Stimulated activated CD8-positive, alpha-beta memory T cell treated with anti-CD3 and anti-CD28 coated beads, Interleukin-12 subunit alpha, Interleukin-12 subunit beta, amount 100 ng/mL, for 1 hour (primary cell): Measurements from ENCODE around the gene SPPL2B.

Source experiments
- DNase-seq: peaks from one replicate; pipeline ENCODE4 v3.0.0-alpha.2; 2020; ENCODE audit warnings: low read depth

SPPL2B gene

DNA sequence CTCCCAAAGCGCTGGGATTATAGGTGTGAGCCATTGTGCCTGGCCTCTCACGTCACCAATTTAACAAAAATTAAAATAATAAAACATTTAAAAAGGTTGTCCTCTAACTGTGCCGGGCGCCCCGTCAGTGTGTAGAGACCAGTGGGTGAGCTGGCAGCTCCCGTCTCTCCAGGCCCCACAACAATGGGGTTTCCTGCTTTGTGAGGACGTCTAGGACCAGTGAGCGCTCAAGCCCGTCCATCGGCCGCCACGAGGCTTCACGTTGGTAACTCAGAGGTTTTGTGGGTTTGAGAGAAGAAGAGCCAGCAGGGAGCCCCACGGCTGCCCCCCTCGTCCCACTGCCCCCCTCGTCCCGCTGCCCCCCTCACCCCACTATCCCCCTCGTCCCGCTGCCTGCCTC is 4.8 kb upstream of the SPPL2B start:
- no peak for DNase-seq

GRCh38 chr19:2324220-2324948 is 4.1 kb upstream of the SPPL2B start:
- DNase-seq, result no peak

DNA sequence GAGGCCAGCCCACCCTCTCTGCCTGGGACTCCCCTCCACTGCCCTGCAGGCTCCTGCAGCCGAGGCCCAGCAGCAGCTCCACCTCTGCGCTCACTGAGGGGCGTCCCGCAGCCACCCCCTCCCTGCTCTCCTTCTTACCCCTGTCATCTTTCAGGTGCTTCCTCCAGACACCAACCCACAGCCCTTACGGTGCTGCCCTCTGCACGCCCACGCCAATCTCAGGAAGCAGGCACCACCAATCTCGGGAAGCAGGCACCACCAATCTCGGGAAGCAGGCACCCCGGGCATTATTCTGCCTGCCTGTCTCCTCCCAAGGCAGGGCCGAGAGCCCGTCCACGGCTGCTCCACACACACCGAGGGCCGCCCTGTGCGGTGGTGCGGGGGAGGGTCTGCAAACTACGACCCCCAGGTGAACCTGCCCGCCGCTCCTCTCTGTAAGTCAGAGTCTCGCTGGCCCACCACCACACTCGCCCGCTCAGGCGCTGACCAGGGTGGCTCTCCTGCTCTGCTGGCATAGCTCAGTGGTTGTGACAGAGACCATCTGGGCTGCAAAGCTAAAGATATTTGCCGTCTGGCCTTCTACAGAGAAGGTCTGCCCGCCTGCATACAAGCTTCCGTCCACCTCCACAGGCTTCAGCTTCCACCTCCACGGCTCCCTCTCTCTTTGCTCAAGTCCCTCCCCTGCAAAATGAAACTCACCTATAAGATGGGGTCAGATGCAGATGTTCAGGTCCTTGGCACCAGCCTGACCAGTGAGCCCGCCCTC is 3.0 kb upstream of the SPPL2B start:
- DNase-seq, result no peak

DNA sequence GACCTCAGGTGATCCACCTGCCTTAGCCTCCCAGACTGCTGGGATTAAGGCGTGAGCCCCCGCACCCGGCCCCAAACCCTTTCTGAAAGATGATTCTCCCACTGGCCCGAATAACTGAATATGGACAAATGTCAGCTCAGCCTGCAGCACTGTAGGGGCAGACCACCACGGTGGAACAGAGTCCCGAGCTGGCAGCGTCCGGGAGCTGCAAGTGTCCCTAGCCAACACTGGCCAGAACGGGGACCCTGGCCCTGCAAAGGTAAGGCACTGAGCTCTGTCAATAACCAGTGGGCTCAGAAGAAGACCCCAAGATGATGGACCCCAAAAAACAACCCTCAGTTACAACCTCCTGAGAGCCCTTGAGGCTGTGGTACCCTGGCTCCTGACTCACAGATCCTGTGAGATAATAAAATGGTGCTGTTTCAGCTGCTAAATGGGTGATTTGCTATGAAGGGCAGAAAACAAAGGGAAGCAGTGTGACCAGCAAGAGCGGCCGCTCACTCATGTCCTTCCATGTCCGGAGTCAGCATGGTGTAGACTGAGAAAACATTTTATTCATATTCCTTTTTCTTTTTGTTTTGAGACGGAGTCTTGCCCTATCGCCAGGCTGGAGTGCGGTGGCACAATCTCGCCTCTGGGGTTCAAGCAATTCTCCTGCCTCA is 1.7 kb upstream of the SPPL2B start:
- DNase-seq, result no peak

GRCh38 chr19:2327773-2328400 is 597 bp upstream of the SPPL2B start:
- no peak for DNase-seq

- no peak for DNase-seq
Observed at GRCh38 chr19:2329149-2329478, 630 bp downstream of the SPPL2B start.

GRCh38 chr19:2329501-2329916 is 1.0 kb downstream of the SPPL2B start:
- no peak for DNase-seq

DNA sequence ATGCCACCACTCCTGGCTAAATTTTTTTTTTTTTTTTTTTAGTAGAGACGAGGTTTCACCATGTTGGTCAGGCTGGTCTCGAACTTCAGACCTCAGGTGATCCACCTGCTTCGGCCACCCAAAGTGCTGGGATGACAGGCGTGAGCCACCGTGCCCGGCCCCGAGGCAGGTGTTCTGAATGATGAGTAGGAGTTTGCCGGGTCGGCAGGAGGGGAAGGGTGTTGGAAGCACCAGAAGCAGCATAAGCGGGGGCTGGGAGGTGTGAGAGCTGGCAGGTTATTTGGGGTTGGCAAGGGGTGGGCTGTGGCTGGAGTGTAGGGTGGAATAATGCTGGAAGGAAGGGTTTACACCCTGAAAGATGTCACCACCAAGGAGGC is 1.8 kb downstream of the SPPL2B start:
- DNase-seq, result no peak

- no peak for DNase-seq
Observed at GRCh38 chr19:2330632-2331284, 2.3 kb downstream of the SPPL2B start.

DNA sequence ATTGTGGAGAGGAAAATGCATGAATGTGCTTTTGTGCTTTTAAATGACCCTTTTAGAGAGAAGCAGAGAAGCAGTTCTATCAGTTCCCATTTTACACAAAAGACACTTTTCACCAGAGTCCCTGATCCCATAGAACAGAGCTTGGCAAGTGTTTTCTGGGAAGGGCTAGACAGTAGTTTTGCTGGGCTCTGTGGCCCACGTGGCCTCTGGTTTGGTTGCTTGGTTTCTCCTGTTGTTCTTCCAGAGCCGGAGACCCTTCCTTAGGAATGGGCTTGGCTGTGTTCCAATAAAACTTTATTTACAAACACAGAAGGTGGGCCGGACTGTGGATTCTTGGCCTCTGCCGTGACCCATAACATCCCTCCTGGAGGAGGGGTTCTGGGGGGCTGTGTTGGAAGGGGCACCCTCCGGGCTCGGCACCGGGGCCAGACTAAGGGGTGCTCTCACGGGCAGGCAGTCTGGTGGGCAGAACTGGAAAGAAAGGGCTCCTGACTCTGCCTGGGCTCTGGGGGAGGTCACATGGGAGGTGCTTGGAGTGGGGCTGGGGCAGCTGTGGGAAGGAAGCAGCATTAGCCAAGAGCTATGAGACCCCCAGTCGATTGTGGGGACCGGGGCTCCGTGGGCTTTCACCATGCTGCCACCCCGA is 3.2 kb downstream of the SPPL2B start:
- DNase-seq, result no peak

DNA sequence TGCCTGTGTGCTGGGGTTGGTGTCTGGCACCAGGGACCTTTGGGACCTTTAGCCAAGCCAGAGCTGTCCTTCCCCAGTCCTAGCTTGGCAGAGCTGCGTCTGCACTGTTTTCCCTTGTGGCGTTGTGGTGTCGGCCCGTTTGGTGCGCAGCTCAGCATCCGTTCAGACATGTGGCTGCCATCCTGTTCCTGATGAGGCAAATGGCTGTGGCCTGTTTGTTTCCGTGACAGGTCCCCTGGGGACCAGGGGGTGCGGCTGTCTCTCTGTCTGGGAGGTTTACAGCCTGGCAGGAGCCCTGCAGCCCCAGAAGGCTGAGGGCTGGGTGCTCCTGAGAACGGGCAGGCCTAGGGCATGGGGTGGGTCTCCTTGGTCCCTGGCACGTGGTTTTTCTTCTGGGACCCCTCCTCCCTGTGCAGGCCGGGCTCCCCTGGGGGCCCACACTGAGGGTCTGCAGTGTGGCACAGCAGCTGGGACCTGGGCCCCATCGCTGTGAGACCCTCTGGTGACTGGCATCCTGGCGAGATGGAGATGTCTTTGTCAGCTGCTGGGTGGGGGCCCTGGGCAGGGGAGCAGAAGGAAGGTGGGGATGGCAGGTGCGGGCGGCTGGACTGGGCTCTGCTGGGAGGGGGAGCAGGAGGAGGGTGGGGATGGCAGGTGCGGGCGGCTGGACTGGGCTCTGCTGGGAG is 4.0 kb downstream of the SPPL2B start:
- DNase-seq, result peak; percentile 26

GRCh38 chr19:2333027-2333806 is 4.7 kb downstream of the SPPL2B start:
- no peak for DNase-seq

DNA sequence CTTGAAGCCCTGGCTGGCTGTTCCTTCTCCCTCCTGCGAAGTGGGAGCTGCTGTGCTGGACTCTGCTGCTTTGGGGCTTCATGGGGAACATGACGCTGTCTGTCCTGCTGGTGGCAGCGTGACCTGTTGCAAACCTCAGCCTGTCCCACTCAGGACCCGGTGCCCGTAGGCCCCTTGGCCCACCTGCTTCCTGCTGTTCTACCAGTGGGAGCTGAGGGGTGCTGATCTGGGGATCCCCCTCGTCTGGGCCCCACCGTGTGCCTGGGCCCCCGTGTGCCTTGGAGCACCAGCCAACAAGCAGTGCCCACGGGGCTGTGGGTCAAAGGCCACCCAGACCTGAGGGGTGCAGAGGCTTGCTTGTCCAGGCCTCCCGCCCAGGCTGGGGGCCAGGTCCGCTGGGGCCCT is 5.3 kb downstream of the SPPL2B start:
- DNase-seq, result no peak

DNA sequence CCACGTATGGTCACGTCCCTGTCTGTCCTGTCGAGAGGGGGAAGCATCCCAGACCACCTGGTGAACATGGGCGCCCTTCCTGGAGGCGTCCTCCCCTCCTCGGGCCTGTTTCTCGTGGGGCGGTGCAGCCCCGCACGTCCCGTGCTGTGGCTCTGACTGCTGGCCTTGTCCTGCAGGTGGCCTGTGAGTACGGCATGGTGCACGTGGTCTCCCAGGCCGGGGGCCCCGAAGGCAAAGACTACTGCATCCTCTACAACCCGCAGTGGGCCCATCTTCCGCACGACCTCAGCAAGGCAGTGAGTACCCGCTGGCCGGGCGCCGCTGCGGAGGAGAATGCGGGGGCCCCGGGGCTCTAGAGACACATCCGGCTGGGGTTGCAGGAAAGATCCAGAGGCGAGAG is 5.9 kb downstream of the SPPL2B start:
- DNase-seq, result no peak

DNA sequence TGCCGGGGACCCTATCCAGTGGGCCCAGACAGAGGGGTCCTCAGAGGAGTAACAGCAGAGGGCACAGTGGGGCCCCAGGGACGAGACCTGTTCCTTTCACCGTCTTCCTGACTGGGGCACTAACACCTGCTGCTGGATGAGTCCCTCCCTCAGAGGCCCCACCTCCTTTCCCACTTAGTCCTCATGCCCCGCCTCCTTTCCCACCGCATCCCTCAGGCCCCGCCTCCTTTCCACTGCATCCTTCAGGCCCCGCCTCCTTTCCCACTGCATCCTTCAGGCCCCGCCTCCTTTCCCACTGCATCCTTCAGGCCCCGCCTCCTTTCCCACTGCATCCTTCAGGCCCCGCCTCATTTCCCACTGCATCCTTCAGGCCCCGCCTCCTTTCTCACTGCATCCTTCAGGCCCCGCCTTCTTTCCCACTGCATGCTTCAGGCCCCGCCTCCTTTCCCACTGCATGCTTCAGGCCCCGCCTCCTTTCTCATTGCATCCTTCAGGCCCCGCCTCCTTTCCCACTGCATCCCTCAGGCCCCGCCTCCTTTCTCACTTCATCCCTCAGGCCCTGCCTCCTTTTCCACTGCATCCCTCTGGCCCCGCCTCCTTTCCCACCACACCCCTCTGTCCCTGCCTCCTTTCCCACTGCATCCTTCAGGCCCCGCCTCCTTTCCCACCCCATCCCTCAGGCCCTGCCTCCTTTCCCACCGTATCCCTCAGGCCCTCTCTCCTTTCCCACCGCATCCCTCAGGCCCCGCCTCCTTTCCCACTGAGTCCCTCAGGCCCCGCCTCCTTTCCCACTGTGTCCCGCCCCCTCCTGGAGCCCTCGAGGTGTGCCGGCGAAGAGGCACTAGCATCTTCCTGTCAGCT is 6.7 kb downstream of the SPPL2B start:
- no peak for DNase-seq

- no peak for DNase-seq
Observed at GRCh38 chr19:2335848-2336247, 7.4 kb downstream of the SPPL2B start.

DNA sequence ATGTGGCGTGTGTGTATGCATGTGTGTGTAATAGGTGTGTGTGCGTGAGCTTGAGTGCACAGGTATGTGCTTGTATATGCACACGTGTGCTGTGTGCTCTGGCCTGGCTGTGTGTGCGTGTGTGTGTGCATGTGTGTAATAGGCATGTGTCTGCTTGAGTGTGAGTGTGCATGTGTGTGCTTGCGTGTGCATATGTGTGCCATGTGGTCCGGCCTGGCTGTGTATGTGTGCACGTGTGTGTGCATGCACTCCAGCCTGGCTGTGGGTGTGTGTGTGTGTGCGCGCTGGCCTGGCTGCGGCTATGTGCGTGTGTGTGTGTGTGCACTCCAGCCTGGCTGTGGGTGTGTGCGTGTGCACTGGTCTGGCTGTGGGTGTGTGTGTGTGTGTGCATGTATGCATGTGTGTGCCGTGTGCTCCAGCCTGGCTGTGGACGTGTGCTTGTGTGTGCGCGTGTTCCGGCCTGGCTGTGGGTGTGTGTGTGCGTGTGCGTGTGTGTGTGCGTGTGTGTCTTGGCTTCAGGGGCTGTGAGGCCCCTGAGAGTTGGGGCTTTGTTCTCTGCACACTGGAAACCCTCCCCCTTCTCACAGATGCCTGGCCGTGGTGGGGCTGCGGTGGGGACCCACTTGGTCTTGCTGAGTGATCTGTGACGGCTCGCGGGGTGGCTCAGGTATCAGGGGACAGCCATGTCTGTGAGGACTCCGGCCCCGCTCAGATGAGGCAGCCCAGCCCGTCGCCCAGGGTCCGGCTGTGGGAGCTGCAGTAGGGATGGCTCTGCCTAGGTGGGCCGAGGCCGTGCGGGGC is 8.2 kb downstream of the SPPL2B start:
- DNase-seq, result no peak

DNA sequence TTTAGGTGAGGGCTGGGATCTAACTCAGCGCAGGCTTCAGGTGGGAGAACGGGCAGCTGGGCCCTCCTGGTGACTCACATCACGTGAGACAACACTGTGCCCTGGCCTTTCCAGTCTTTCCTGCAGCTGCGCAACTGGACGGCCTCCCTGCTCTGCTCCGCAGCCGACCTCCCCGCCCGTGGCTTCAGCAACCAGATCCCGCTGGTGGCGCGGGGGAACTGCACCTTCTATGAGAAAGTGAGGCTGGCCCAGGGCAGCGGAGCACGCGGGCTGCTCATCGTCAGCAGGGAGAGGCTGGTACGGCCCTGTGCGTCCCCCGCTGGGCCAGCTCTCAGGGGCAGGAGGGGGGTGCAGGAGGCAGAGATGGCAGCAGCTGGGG is 8.8 kb downstream of the SPPL2B start:
- no peak for DNase-seq
